ENCODE data around the gene ZNF416.

GRCh38 chr19:57566396-57567265 lies 12.1 kb downstream of the ZNF416 start:
- TF ChIP-seq GATA3 (IDR thresholded peaks at IDR 0.05; ENCODE audit: low read depth, low read length) (no peak), GATA2 (IDR thresholded peaks at IDR 0.05; ENCODE audit: low read depth, low read length) (no peak)
